Measurements from ENCODE around the gene HIC1. TPM values are rescaled to one million over a fixed set of nuclear protein-coding genes. Genes with fewer than 3 reads are reported as not detected.
"Not testable (repeated sequence)": the region's sequence is repeated elsewhere in the genome, so short reads cannot be mapped to it uniquely, and the experiment has no call there.

The HIC1 gene, protein sequence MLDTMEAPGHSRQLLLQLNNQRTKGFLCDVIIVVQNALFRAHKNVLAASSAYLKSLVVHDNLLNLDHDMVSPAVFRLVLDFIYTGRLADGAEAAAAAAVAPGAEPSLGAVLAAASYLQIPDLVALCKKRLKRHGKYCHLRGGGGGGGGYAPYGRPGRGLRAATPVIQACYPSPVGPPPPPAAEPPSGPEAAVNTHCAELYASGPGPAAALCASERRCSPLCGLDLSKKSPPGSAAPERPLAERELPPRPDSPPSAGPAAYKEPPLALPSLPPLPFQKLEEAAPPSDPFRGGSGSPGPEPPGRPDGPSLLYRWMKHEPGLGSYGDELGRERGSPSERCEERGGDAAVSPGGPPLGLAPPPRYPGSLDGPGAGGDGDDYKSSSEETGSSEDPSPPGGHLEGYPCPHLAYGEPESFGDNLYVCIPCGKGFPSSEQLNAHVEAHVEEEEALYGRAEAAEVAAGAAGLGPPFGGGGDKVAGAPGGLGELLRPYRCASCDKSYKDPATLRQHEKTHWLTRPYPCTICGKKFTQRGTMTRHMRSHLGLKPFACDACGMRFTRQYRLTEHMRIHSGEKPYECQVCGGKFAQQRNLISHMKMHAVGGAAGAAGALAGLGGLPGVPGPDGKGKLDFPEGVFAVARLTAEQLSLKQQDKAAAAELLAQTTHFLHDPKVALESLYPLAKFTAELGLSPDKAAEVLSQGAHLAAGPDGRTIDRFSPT
- total RNA-seq = 15.0 TPM
- long read RNA-seq, transcript HIC1-205 (2 exons, 1,134 nt) = major isoform, 5 of 27 reads
- long read RNA-seq, partial matches to known transcripts = 0 of 27 reads
- long read RNA-seq, other reads (novel, unspliced or antisense) = 19 of 27 reads

GRCh38 chr17:2054512-2055291 is at the start of gene HIC1:
Gene HIC1, plus strand, starts transcription at chr17:2055103. Its CDS starts 1,588 bp downstream, at chr17:2056691.
- intact Hi-C loops (cut with DNase I) = loop anchor here (1.0 to 5.0 kb wide), 3 partner anchors 38 to 228 kb away; no protein-coding TSS in a partner anchor

GRCh38 chr17:2008332-2009126 is 46.4 kb upstream of the HIC1 start:
- intact Hi-C loops (cut with DNase I) = no loop called here
- DNase-seq (ENCODE audit: low spot score) = no peak

More at GRCh38 chr17:2054512-2055291, at the start of gene HIC1:
- peak; percentile 93 for DNase-seq (ENCODE audit: low spot score)

DNA sequence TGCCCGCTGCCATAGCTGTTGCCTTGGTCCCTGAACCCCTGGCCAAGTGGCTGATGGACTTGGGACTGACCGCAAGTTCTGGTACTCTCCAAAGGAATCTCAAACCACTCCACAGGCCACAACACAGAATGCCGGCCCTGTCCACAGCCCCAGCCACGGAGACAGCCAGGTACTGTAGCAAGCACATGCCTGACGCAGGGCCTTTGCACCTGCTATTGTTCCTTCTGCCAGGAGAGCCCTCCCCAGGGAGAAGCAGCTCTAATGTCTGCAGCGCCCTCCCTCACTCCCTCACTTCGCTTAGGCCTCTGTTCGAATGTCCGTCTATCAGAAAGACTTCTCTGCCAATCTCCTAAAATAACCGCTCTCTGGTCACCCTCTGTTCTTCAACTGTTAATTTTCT is 45.2 kb upstream of the HIC1 start:
- intact Hi-C loops (cut with DNase I) = no loop called here
- DNase-seq (ENCODE audit: low spot score) = no peak

GRCh38 chr17:2011411-2012371 is 43.2 kb upstream of the HIC1 start:
- intact Hi-C loops (cut with DNase I) = no loop called here
- DNase-seq (ENCODE audit: low spot score) = no peak

DNA sequence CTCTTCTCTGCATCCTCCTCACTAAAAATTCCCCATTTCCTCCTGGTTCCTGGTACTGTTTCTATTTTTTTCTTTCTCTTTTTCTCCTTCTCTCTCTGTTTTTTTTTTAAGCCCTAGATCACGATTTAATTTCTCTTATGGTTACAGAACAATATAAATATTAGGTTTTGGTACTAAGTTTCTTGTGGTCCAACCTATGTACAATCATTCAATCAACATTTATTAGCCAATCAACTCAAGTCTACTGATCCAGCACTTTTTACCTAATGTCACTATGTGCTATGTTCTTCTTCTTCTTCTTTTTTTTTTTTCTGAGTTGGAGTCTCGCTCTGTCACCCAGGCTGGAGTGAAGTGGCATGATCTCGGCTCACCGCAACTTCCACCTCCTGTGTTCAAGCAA is 42.4 kb upstream of the HIC1 start:
- DNase-seq (ENCODE audit: low spot score) = no peak
- intact Hi-C loops (cut with DNase I) = no loop called here

DNA sequence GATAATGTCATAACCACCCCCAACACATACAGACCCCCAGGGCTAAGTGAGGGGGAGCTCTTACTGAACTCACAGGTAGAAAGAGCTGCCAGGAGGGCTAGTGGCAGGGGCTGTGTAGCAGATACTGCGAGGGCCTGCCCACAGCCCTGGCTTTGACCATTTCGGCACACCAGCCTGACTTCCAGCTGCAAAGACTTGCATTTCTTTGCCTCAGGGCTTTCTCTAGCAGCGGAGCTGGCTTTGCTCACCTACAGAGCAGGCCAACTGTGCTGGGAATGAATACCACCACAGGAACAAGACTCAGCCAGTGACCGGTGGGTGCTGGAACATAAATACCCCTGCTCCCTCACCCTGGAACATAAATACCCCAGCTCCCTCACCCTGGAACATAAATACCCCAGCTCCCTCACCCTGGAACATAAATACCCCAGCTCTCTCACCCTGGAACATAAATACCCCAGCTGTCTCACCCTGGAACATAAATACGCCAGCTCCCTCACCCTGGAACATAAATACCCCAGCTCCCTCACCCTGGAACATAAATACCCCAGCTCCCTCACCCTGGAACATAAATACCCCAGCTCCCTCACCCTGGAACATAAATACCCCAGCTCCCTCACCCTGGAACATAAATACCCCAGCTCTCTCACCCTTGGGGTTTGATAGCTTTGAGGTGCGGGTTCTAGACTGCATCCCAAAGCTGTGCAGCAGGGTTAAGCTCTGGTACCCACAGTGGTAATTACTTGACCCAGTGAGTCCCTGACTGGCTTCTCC is 41.5 kb upstream of the HIC1 start:
- intact Hi-C loops (cut with DNase I); DNase-seq (ENCODE audit: low spot score): not testable (repeated sequence)

DNA sequence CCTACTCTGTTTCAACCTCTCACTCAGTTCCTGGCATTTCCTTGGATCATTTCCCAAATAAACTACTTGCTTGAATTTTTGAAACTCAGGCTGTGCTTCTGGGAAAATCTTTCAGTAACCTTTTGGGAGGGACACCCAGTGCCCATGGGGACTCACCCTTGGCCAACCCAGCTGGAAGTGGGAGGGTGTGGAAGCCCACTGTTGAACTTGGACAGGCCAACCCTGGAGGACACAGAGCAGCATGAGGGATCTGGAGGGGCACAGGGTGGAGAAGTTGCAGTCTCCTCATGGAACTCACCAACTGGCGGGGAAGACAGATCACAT is 40.9 kb upstream of the HIC1 start:
- intact Hi-C loops (cut with DNase I) = no loop called here
- no peak for DNase-seq (ENCODE audit: low spot score)

DNA sequence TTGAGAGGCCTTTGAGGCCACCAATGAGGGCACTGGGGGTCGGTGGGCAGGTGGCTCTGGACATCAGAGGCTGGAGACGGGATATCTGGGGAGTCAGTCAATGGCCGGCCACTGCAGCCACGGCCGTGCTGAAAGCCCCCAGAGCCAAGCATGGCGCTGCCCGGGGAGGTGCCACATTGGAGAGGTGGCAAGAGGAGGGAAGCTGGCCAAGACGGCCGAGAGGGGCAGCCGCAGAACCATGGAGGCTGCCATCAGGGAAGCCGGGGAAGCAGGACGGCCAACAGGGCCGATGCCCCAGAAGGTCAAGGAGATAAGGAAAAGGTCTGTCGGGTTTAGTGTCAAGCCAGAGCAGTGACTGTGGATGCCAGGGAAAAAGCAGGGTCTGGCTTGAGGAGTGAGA is 39.6 kb upstream of the HIC1 start:
- no peak for DNase-seq (ENCODE audit: low spot score)
- intact Hi-C loops (cut with DNase I) = no loop called here

GRCh38 chr17:2016494-2016893 is 38.4 kb upstream of the HIC1 start:
- no peak for DNase-seq (ENCODE audit: low spot score)
- intact Hi-C loops (cut with DNase I) = no loop called here

- no peak for DNase-seq (ENCODE audit: low spot score)
- intact Hi-C loops (cut with DNase I) = no loop called here
These were observed 37.5 kb upstream of the HIC1 start for GRCh38 chr17:2017274-2017941.

DNA sequence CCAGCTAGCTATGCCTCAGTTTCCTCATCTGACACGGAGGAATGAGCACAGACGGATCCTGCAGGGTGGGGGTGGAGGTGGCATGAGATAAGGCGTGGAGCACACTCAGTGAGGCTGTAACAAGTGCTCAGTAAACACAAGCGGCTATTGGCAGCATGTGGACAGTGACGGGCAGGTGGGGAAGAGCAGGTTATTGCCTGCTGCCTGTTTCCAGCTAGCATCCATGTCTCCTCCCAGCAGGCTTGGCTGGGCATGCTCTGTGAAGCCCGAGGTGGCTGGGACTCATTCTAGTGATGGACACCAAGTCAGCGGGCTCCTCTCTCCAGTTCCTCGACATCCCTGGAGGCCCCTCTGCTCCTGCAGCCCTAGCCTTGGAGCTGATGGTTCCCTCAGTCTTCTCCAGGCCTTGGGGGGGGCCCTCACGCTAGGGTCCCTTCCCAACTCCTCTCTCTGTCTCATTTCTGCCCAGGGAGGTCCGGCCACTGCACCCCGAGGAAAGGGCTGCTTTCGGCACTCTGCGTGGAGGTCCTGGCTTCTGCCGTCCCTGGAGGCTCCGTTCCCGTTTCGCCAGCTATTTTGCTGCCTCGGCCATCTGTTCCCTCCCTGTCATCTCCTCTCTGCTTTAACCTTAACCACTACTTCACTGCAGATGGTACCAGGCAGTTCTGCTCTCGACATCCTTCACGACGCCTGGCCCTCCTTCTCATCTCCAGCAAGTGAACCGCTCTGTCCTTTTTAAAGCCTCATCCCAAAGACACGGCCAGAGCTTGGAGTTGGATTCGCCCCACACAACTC is 36.0 kb upstream of the HIC1 start:
- no peak for DNase-seq (ENCODE audit: low spot score)
- intact Hi-C loops (cut with DNase I) = no loop called here

- no peak for DNase-seq (ENCODE audit: low spot score)
These were observed 35.2 kb upstream of the HIC1 start for GRCh38 chr17:2019723-2020122.

GRCh38 chr17:2020721-2021120 is 34.2 kb upstream of the HIC1 start:
- intact Hi-C loops (cut with DNase I) = loop anchor here (10.0 kb wide), 2 partner anchors 306 to 356 kb away; partner anchors contain the start of gene TLCD2
- DNase-seq (ENCODE audit: low spot score) = no peak

More at GRCh38 chr17:2019723-2020122, 35.2 kb upstream of the HIC1 start:
- intact Hi-C loops (cut with DNase I) = loop anchor here (10.0 kb wide), 2 partner anchors 305 to 355 kb away; partner anchors contain the start of gene TLCD2

- DNase-seq (ENCODE audit: low spot score) = no peak
- intact Hi-C loops (cut with DNase I) = loop anchor here (10.0 kb wide), 2 partner anchors 308 to 358 kb away; partner anchors contain the start of gene TLCD2
These were observed 32.2 kb upstream of the HIC1 start for GRCh38 chr17:2022647-2023240.

DNA sequence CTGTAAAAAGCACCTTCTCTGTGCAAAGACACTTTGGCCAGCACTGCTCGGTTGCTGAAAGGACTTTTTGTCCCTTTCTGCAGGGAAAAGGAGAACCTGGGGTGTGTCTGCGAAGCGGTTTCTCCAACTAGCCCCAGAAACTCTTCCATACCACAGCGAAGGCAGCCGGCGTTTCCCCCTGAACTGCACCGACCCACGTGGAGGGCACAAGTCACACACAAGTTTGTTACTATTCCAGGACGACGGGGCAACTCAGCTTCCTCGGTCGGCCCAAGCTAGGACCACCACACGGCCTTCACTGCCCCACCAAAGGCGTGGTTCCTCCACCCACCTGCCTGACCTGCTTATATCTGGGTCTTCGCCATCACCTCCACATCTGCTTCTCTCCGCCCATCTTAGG is 31.6 kb upstream of the HIC1 start:
- intact Hi-C loops (cut with DNase I) = loop anchor here (10.0 kb wide), 2 partner anchors 308 to 358 kb away; partner anchors contain the start of gene TLCD2

More for the DNA sequence above, 31.6 kb upstream of the HIC1 start:
- DNase-seq (ENCODE audit: low spot score) = no peak
